Ammon's horn (tissue), 1 donor: ENCODE data around the gene PPP1R14C.

Experiments used
- DNase-seq: peaks from one replicate; pipeline ENCODE4 v3.0.0-alpha.2; 2016; ENCODE audit warnings: low spot score

PPP1R14C gene

GRCh38 chr6:150195996-150196417 is 53.2 kb downstream of the PPP1R14C start:
- no peak for DNase-seq

- DNase-seq, result no peak
Observed at GRCh38 chr6:150196942-150197745, 54.3 kb downstream of the PPP1R14C start.

DNA sequence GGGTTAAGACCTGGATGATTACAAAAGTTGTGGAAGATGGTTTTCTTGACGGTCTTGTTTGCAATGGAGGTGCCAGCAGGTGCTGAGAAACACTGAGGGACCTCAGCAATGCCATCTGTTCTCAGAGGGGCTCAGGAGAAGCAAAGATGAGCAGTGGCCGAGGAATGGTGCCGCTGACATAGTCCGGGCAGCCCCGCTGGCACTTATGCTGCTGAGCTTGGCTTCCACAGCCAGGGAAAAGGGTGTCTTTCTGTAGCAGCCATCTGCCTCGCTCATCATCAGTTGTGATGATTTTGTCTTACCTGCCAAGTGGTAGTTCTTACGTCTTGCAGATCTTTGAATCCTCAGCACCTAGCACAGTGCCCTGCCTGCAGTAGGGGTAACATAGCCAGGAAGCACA is 55.7 kb downstream of the PPP1R14C start:
- no peak for DNase-seq

DNA sequence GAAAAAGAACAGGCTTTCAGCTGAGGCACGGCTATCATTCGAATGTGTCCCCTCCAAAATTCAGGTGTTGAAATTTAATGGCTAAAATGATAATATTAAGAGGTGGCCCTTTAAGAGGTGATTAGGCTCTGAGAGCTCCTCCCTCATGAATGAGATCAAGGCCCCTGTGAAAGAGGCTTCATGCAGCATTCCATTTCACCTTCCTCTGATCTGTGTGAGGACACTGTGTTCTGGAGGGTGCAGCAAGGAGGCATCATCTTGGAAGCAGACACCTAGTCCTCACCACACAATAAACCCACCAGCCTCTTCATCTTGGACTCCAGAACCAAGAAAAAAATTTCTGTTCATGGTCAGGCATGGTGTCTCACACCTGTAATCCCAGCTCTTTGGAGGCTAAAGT is 56.4 kb downstream of the PPP1R14C start:
- DNase-seq, result no peak

GRCh38 chr6:150200428-150201100 is 57.7 kb downstream of the PPP1R14C start:
- no peak for DNase-seq

DNA sequence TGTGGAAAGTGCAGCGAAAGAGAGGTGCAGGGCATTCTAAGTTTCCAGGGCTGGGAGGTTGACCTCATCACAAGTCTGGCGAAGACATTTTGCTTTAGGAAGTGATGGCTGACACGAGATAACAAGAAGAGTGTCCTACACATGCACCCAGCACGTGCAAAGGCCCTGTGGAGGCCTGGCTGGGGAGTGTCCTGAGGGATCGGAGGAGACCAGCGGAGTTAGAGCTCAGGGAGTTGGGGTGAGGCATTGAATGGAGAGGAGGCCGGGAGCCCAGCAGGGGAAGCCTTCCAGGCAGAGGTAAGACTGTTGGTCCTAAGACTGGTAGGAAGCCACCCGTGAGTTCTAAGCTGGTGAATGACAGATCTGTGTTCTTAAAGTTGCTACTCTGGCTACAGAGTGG is 58.4 kb downstream of the PPP1R14C start:
- no peak for DNase-seq

GRCh38 chr6:150201772-150202329 is 59.0 kb downstream of the PPP1R14C start:
- DNase-seq, result no peak

GRCh38 chr6:150202404-150202803 is 59.6 kb downstream of the PPP1R14C start:
- DNase-seq, result no peak

DNA sequence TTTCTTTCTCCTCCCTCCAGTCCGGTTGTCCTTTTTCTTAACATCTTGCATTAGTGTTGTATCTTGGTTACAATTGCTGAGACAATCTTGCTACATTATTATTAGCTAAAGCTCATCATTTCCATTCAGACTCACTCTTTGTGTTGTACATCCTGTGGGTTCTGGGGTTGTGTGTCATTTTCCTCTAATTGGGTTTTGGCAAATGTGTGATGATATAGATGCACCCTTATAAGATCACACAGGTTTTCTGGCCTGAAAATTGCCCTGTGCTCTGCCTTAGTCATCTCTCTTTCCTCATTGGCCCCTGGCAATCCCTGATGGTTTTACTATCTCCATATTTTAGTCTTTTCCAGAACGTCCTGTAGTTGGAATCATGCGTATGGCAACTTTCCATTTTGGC is 60.1 kb downstream of the PPP1R14C start:
- no peak for DNase-seq

DNA sequence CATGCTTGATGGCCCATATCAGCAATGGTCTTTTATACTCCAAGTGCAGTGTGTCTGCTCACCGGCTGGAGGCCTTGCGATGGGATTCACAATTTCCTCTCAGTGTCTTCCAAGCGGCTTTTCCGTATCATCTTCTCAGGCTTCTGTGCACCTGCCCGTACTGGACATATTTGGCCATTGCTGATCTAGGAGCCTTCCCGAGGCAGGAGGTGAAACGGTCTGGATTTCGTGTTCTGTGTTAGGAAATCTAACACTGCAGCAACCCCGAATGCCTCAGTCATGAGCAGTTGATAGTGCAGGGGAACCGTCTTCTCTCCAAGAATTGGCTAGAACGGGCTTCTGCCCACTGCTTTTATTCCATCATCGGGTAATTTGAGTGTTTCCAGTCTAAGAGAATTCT is 60.5 kb downstream of the PPP1R14C start:
- no peak for DNase-seq

DNA sequence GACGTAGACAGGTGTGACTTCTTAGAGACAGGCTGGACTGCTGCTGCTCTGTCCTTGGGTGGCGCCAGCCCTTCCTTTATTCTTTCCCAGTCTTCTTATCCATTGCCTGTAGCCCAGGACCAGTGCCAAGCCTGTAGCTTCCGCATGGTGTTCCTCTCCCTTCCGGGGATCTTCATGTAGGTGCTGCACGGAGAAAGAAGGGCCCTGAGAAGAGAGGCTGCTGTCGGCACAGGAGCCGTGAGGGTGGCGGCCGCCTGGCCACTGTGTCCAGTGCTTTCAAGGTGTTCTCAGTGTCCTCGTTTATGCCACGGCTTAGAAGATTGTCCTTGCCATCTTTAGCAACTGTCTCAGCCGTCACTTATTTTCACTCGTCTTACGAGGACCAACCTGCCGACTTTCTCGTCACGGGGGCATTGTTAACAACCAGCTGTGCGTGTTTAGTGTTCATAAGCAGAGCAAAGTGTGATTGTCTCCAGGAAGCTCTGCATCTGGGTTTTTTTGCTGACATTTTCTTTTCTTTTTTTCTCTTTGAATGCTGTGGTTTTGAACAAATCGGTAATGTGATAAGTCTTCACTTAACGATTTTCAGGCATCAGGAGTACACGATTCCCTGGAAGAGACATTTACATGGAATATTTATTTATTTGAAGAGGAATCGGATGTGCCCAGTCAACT is 61.2 kb downstream of the PPP1R14C start:
- no peak for DNase-seq

GRCh38 chr6:150204705-150205472 is 62.0 kb downstream of the PPP1R14C start:
- no peak for DNase-seq

- no peak for DNase-seq
Observed at GRCh38 chr6:150207931-150208570, 65.2 kb downstream of the PPP1R14C start.

- DNase-seq, result no peak
Observed at GRCh38 chr6:150208611-150209352, 65.9 kb downstream of the PPP1R14C start.

- no peak for DNase-seq
Observed at GRCh38 chr6:150209415-150209814, 66.6 kb downstream of the PPP1R14C start.

DNA sequence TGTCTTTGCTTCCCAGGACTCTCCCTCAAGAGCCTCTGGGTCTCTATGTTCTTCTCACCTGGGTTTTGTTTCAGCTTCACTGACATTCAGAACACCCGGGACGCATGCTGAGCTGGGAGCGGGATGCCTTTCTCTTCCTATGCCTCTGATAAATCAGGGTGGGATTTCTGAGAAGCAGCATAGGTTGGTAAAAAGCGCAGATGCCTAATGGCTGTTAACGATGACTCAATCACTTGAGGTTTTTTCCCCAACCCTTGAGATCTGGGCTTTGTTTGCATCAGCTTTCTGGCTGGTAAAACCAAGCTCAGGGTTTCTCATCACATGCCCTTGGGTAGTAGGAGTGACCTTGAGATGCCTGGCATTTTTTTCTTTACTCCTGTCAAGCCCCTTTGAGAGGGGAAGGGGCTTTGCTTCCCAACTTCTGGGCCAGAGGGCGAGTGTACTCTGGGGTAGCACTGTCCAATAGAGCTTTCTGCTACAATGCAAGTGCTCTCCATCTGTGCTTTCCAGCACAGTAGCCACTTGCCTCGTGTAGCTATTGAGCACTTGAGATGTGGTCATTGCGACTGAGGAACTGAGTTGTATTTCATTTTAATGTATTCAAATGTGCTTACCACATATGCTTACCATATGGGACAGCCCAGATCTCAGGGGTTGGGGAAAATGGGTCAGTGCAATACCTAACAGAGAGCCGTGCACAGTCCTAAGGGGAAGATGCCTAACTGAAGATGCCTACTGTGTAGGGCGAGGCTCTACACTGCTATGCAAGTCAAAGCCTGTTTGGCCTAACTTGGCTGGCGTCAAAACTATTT is 69.1 kb downstream of the PPP1R14C start:
- DNase-seq, result no peak

- DNase-seq, result no peak
Observed at GRCh38 chr6:150212778-150213177, 69.9 kb downstream of the PPP1R14C start.

DNA sequence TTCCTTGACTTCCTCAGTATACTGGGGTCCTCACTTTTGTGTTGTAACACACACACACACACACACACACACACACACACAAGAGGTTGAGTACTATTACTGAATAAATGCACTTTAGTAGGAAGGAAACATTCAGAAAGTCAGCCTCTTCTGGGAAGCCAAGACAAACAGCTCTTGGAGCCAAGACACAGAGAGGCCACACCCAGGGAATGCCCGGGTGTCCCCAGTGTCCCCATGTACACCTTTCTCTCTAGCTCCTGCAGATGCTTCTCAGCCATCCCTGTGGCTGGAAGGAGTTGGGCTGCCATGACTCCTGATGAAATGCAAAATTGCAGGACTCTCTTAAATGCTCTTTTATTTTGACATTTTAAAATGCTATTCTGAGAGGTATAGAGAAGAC is 70.5 kb downstream of the PPP1R14C start:
- DNase-seq, result no peak

GRCh38 chr6:150214310-150214709 is 71.5 kb downstream of the PPP1R14C start:
- no peak for DNase-seq
